HG03442 (cell line): Measurements from ENCODE around the gene TPGS1.

Source experiments
- ATAC-seq: cut with Tn5 transposase; IDR thresholded peaks from one replicate; pipeline ENCODE4 v1.9.1; 2021; ENCODE audit warnings: mild to moderate bottlenecking, moderate library complexity; ENCODE audit not compliant: unreplicated experiment

Gene TPGS1

GRCh38 chr19:507286-508203 is at the start of gene TPGS1:
TSS of gene TPGS1 (plus strand) at chr19:507497. CDS start at chr19:507507, 10 bp downstream.
- peak; percentile 58 for ATAC-seq

DNA sequence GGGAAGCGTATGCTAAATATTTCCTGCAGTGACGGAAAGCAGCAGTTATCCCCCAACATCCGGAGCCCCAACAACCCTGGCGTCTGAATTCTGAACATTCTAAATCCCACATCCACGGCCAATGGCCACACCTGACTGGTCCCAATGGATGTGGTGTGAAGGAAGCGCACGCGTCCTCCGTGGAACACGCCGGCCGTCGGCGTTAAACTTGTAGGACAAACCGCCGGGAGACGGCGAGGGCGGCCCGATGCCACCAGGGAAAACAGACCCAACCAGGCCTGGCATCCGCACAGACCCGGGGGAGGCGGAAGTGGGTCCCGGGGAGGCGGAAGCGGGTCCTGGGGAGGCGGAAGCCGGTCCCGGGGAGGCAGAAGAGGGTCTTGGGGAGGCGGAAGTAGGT is 49.7 kb upstream of the TPGS1 start:
- no peak for ATAC-seq

- no peak for ATAC-seq
These were observed 48.9 kb upstream of the TPGS1 start for GRCh38 chr19:458091-459042.

DNA sequence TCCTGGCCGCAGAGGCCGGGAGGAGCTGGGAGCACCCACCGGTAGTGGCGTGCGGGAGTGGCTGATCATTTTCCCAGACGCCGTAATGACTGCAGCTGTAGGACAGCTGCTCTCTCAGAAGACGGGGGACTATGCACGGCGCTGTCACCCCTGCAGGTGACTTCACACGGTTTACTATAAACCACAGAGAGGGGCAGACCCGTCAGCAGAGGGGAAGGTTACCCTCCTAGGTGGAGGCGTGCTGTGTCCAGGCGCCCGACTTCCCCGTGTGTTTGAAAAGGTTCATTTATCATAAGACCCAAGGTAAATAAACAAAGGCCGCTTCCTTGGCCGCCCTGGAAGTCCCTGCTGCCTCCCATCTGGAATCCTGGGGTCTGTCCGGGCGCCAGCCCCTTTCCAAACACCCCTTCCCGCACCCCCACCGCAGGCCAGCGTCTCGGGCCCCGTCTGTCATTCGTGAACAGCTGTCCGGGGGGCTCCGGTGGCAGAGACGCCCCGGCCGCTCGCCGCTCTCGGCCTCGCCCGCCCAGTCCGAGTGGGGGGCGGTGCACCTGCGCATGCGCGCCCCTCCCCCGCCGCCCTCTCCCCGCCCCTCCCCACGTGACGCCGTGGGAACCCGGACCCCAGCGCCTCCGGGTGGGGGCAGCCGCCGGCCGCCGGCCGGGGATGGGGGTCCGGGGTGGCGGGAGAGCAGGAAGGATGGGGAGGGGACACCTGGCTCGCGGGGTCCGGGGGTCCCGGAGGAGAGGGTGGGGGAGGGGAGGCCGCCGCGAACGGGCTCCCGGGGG is 47.4 kb upstream of the TPGS1 start:
- ATAC-seq = no peak

DNA sequence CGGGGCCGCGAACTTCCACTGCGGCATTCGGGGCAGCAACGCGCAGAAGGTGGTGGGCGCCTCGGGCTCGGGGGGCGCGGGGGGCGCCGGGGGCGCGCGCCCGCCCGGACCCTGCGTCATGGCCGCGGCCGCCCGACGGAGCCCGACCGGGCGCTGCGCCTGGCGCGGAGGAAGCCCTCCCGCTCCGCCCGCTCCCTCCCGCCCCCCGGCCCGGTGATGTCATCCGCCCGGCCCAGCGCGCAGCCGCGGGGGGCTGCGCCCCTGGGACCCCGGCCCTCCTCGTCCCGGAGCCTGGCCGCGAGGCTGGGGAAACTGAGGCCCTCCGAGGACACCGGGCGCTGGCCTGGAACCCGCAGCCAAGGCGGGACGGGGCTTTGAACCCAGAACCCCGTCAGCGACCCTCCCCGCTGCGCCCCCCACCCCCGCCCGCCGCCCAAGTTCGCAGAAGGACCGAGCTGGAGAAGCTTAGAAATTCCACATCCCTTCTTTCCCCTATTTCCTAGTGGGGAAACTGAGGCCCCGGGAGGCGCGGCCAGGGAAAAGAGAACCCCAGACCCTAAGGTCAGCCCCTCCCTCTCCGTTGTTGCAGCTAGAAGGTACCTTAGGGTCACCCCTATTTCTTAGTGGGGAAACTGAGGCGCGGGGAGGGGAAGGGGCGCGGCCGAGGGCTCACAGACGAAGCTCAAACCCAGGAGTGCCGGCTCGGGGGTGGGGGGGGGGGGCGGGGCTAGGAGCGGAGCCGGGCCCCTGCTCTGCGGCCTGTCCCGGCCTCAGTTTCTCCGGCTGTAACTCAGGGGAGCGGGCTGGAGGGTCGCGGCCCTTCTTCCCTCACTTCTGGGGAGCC is 46.2 kb upstream of the TPGS1 start, which contains the start of gene SHC2:
Gene SHC2, minus strand, starts transcription at position 157 of the 844 bp plus-strand sequence. Its CDS starts 37 bp downstream, at position 120.
- ATAC-seq = no peak

DNA sequence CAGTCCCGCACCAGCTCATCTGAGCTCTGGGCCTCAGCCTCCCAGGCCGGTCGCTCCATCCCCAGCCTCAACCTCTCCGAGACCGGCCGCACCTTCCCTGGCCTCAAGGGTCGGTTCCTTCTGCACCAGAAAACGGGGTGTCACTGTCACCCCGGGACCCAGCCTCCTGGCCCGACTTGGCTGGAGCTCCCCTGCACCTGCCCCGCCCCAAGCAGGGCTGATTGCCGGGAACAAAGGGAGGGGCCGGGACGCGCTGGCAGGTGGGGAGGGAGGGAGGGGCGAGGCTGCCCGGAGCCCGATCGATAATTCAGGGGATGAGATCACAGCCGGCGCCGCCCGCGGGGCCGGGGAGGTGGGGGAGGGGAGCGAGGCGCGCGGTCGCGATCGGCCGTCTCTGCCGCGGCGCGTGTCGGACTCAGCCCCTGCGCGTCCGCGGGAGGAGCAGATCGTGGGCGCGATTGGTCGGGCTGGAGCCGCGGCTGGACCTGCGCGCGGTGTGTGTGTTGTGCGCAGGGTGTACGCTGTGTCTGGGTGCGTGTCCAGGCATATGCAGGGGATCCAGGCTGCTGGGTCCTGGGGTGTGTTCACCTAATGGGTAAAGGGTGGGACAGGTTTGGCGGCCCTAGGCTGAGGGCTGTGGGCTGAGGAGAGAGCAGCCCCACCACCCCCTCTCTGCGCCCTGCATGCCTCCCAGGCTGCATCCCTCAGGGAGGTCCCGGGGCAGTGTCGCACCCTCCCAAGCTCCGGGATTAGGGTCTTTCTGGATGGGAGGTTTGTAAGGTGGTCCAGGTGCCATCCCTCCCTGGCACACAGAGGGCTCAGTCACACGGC is 45.4 kb upstream of the TPGS1 start:
- no peak for ATAC-seq

- no peak for ATAC-seq
These were observed 43.7 kb upstream of the TPGS1 start for GRCh38 chr19:463483-464207.

- ATAC-seq = no peak
These were observed 43.1 kb upstream of the TPGS1 start for GRCh38 chr19:464208-464545.

- no peak for ATAC-seq
These were observed 42.1 kb upstream of the TPGS1 start for GRCh38 chr19:465056-465816.

GRCh38 chr19:467554-467953 is 39.7 kb upstream of the TPGS1 start:
- ATAC-seq = no peak

GRCh38 chr19:468587-469256 is 38.6 kb upstream of the TPGS1 start:
- ATAC-seq = no peak

GRCh38 chr19:469833-470232 is 37.5 kb upstream of the TPGS1 start:
- ATAC-seq = no peak

DNA sequence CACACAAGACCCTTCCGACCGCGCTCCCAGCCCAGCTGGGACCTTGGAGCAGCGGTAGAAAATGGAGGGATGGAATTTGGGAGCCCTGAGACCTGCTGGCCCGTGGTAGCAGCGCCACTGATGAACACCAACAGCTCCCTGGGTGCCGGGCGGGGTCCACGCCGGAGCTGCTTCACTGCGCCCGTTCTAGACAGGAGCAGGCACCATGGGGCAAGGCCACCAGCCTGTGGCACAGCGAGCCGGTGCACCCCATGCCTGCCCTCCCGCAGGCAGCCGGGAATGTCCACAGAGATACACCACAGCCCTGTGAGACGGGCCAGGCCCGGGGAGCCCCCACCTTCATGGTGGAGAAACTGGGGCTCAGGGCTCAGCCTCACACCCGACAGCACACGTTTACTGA is 36.6 kb upstream of the TPGS1 start:
- ATAC-seq = no peak

GRCh38 chr19:472005-472858 is 35.1 kb upstream of the TPGS1 start:
- ATAC-seq = no peak

DNA sequence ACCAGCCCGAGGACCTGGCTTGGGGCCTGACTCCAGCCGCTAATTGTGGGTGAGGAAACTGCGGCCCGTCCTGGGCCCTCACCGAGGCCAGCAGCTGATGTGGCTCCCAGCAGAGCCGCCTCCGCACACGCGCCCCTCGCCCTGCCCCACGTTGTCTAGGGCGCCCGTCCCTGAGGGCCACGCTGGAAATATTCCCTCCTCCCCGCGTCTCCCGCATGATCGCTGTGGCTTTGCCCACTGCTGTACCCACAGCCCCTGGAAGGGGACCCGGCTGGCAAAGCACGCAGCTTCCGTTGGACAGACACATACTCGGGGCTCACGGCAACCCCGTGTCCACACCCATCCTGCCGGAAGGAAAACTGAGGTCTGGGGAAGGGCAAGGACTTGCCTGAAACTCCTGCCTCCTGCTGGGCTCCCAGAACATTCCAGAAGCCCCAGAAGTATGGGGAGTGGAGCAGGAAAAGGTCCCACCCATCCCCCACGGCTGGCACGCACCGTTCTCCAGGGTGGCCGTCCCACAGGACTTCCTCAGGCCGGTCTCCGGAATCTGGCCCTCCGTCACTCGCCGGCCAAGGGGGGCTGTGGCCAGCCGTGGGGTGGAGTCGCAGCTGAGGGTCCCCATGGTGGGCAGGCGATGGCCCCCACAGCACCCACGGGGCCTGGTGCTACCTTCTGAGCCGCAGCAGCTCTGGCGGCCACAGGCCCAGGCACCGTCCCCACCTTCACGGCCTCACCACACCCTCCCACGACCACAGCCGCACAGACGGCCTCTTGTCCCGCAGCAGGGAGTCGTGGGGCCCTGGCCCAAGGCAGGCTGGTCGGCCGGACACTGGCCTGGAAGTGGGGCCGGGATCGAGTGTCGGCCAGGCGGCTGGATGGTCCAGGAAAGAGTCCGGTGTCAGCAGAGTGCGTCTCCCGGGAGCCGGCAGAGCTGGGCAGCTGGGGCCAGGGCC is 32.9 kb upstream of the TPGS1 start:
- no peak for ATAC-seq
